Liver (tissue), 9 donors: ENCODE results near the gene SERPINI1. TPM values are rescaled to one million over a fixed set of nuclear protein-coding genes. Genes with fewer than 3 reads are reported as not detected.

Experiments
- DNase-seq: peaks from one replicate; pipeline ENCODE4 v3.0.0-alpha.2; 2017; ENCODE audit warnings: low spot score
- H3K27ac ChIP-seq, 2 donors: one replicate each; pipeline ENCODE4 v1.7.0; 2013; ENCODE audit warnings: inconsistent platforms in 2 of 2, low read length in 2 of 2, control low read depth in 1 of 2, low read depth in 1 of 2, mild to moderate bottlenecking in 1 of 2
- H3K27me3 ChIP-seq, 4 donors: one replicate each; pipeline versions ENCODE4 v1.6.1 to v1.7.0; 2013; ENCODE audit warnings: low read length in 3 of 4, inconsistent platforms in 1 of 4, mild to moderate bottlenecking in 1 of 4, moderate library complexity in 1 of 4; ENCODE audit not compliant: control insufficient read depth in 4 of 4, insufficient read depth in 4 of 4
- H3K36me3 ChIP-seq, 4 donors: one replicate each; pipeline versions ENCODE4 v1.6.1 to v1.7.0; 2013; ENCODE audit warnings: low read length in 3 of 4, mild to moderate bottlenecking in 3 of 4, low read depth in 1 of 4, moderate library complexity in 1 of 4; ENCODE audit not compliant: control insufficient read depth in 4 of 4, insufficient read depth in 3 of 4
- H3K4me1 ChIP-seq, 4 donors: one replicate each; pipeline versions ENCODE4 v1.6.1 to v1.7.0; 2013; ENCODE audit warnings: low read length in 3 of 4, mild to moderate bottlenecking in 3 of 4, moderate library complexity in 1 of 4; ENCODE audit not compliant: control insufficient read depth in 4 of 4, insufficient read depth in 4 of 4
- H3K4me3 ChIP-seq, 3 donors: one replicate each; pipeline versions ENCODE4 v1.6.1 to v1.7.0; 2013; ENCODE audit warnings: low read length in 3 of 3, control low read depth in 1 of 3, low read depth in 1 of 3, mild to moderate bottlenecking in 1 of 3
- H3K9ac ChIP-seq, 2 donors: one replicate each; pipeline ENCODE4 v1.7.0; 2013; ENCODE audit warnings: low read length in 2 of 2, mild to moderate bottlenecking in 2 of 2, moderate library complexity in 2 of 2, control low read depth in 1 of 2, low read depth in 1 of 2
- H3K9me3 ChIP-seq, 4 donors: one replicate each; pipeline versions ENCODE4 v1.6.1 to v1.7.0; 2013; ENCODE audit warnings: low read length in 3 of 4; ENCODE audit not compliant: control insufficient read depth in 4 of 4
- EGR1 ChIP-seq, 2 donors: IDR thresholded peaks; 2 replicates each; pipeline ENCODE4 v1.6.1; 2016 to 2018; ENCODE audit warnings: antibody characterized with exemption in 2 of 2, low read depth in 2 of 2
- FOXA1 ChIP-seq: IDR thresholded peaks from 2 replicates; pipeline ENCODE4 v1.6.1; 2016; ENCODE audit warnings: antibody characterized with exemption
- HNF4A ChIP-seq, 2 donors: conservative IDR thresholded peaks; 2 replicates each; pipeline ENCODE4 v1.6.1; 2016; ENCODE audit warnings: antibody characterized with exemption in 2 of 2, mild to moderate bottlenecking in 2 of 2
- JUND ChIP-seq, 2 donors: IDR thresholded peaks; 2 replicates each; pipeline ENCODE4 v1.6.1; 2016; ENCODE audit warnings: antibody characterized with exemption in 2 of 2
- NR2F2 ChIP-seq: IDR thresholded peaks from 2 replicates; pipeline ENCODE4 v1.6.1; 2016; ENCODE audit warnings: antibody characterized with exemption
- RAD21 ChIP-seq, 2 donors: IDR thresholded peaks; 2 replicates each; pipeline ENCODE4 v1.6.1; 2016; ENCODE audit warnings: antibody characterized with exemption in 2 of 2, mild to moderate bottlenecking in 2 of 2
- RXRA ChIP-seq, 2 donors: IDR thresholded peaks; 2 replicates each; pipeline ENCODE4 v1.6.1; 2017 to 2018; ENCODE audit warnings: antibody characterized with exemption in 2 of 2, mild to moderate bottlenecking in 1 of 2
- SP1 ChIP-seq: IDR thresholded peaks from 2 replicates; pipeline ENCODE4 v1.6.1; 2018; ENCODE audit warnings: antibody characterized with exemption, mild to moderate bottlenecking
- TAF1 ChIP-seq: conservative IDR thresholded peaks from 2 replicates; pipeline ENCODE4 v1.6.1; 2016; ENCODE audit warnings: antibody characterized with exemption, mild to moderate bottlenecking
- YY1 ChIP-seq: IDR thresholded peaks from 2 replicates; pipeline ENCODE4 v1.6.1; 2016; ENCODE audit warnings: antibody characterized with exemption, mild to moderate bottlenecking
- WGBS: extraction: QIAGEN DNeasy Blood & Tissue Kit; methylation state at CpG from one replicate; pipeline ENCODE4 v1.1.7; 2013; 5-methylcytosine and 5-hydroxymethylcytosine counted together
- polyA plus RNA-seq, 2 donors: library from polyadenylated mRNA; stranded (reverse) in 1 of 2; unstranded in 1 of 2; fragments of 200-250 nt in 1 of 2; fragments of >200 nt in 1 of 2; fragmentation: Nextera tagmentation in 1 of 2; extraction: Ambion mirVana in 1 of 2; gene quantifications; one replicate each; pipeline versions ENCODE4 v1.2.1 to v1.2.3, GENCODE V29; 2013 to 2015
- total RNA-seq, 2 donors: library from RNA; depleted of rRNA; stranded (reverse); fragments of >200 nt; gene quantifications; one replicate each; pipeline ENCODE4 v1.2.3, GENCODE V29; 2014
- TF ChIP-seq, protein P1 (sequence below): IDR thresholded peaks from 2 replicates; pipeline ENCODE4 v1.6.1; 2016; ENCODE audit warnings: antibody characterized with exemption, mild to moderate bottlenecking
- TF ChIP-seq, protein P2 (sequence below): IDR thresholded peaks from 2 replicates; pipeline ENCODE4 v1.6.1; 2016; ENCODE audit warnings: antibody characterized with exemption
- TF ChIP-seq, protein P3 (sequence below): fragments of 150-350 bp; IDR thresholded peaks from 2 replicates; pipeline ENCODE4 v1.5.1; 2017; ENCODE audit warnings: improper control_type of control experiment, low read depth, low read length; ENCODE audit not compliant: missing input control
- TF ChIP-seq, protein P4 (sequence below): IDR thresholded peaks from 2 replicates; pipeline ENCODE4 v1.6.1; 2016; ENCODE audit warnings: antibody characterized with exemption
- TF ChIP-seq, protein P5 (sequence below): IDR thresholded peaks from 2 replicates; pipeline ENCODE4 v1.6.1; 2016; ENCODE audit warnings: antibody characterized with exemption
- donor health status: healthy.
- donor health status: healthy.
- donor health status: healthy.
- donor health status: healthy.
- donor health status: healthy.

SERPINI1 gene
- total and polyA plus RNA-seq, 4 donors = 0.90 to 23.6 (median 1.9) TPM

DNA sequence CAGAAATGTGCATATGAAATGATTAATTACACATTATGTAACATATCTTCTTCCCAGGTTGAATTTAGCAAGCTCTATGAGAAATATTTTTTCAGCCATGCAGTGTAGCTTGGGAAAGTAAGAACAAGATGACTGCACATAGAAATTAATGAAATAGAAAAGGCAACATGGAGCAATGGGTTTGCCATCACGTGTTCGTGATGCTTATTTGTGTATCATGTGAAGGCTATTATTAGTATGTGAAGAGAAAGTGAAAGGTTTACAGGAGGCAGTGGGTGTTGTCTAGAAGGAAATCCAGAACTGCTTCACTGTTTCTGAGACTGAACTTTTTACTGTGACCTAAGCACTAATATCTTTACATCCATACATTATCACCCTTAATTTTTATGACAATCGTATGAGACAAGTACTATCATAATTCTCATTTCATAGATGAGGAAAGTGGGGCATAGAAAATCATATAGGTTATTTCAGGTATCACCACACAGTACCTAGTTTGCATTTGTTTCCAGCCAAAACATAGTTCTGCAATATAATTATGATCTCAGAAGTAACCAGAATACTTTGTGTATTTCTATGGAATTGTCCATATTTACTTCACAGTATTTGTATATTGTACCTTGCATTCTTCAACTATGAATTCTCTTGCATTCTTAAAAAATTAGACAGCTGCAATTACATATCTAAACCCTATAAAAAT, 14.9 kb downstream of the SERPINI1 start:
- H3K27ac ChIP-seq = no peak overlapping the region

DNA sequence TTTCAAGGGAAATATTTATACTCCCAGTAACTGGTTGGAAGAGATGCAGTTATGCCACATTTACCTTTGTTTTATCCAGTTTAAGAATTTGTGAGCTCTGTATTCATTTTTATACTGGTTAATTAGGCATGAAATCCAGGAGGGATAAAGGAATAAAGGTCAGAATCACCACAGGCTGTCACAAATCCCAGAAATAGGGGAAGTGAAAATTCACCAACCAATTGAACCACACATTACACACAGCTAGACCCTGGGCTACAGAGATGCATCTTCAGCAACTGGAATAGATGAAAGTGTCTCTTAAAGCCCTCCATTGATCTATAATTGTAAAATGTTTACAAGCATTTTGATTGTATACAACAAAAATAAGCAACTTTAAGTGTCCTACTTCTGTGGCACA, 18.5 kb downstream of the SERPINI1 start:
- no peaks in the 10 kb centered on the region for H3K36me3 ChIP-seq
- no peak for DNase-seq
- H3K9me3 ChIP-seq = no peaks in the 10 kb centered on the region
- no peaks in the 10 kb centered on the region for H3K4me1 ChIP-seq
- H3K9ac ChIP-seq = no peak overlapping the region
- no peak overlapping the region for H3K27ac ChIP-seq
- no peaks in the 10 kb centered on the region for H3K27me3 ChIP-seq
- H3K4me3 ChIP-seq = no peak overlapping the region
- no peak for TF ChIP-seq RXRA (IDR thresholded peaks at IDR 0.05)
- TF ChIP-seq, protein P1, sequence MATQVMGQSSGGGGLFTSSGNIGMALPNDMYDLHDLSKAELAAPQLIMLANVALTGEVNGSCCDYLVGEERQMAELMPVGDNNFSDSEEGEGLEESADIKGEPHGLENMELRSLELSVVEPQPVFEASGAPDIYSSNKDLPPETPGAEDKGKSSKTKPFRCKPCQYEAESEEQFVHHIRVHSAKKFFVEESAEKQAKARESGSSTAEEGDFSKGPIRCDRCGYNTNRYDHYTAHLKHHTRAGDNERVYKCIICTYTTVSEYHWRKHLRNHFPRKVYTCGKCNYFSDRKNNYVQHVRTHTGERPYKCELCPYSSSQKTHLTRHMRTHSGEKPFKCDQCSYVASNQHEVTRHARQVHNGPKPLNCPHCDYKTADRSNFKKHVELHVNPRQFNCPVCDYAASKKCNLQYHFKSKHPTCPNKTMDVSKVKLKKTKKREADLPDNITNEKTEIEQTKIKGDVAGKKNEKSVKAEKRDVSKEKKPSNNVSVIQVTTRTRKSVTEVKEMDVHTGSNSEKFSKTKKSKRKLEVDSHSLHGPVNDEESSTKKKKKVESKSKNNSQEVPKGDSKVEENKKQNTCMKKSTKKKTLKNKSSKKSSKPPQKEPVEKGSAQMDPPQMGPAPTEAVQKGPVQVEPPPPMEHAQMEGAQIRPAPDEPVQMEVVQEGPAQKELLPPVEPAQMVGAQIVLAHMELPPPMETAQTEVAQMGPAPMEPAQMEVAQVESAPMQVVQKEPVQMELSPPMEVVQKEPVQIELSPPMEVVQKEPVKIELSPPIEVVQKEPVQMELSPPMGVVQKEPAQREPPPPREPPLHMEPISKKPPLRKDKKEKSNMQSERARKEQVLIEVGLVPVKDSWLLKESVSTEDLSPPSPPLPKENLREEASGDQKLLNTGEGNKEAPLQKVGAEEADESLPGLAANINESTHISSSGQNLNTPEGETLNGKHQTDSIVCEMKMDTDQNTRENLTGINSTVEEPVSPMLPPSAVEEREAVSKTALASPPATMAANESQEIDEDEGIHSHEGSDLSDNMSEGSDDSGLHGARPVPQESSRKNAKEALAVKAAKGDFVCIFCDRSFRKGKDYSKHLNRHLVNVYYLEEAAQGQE = no peak
- no peak for TF ChIP-seq SP1
- no peak for TF ChIP-seq HNF4A (conservative IDR thresholded peaks at IDR 0.05)
- TF ChIP-seq, protein P2, sequence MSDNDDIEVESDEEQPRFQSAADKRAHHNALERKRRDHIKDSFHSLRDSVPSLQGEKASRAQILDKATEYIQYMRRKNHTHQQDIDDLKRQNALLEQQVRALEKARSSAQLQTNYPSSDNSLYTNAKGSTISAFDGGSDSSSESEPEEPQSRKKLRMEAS = no peak
- TF ChIP-seq TAF1 = no peak
- TF ChIP-seq FOXA1 = no peak
- TF ChIP-seq RAD21 (IDR thresholded peaks at IDR 0.05) = no peak
- no peak for TF ChIP-seq JUND (IDR thresholded peaks at IDR 0.05)

More for the DNA sequence above, 14.9 kb downstream of the SERPINI1 start:
- Histone ChIP-seq H3K9ac (no peak overlapping the region), H3K36me3 (no peaks in the 10 kb centered on the region), H3K4me3 (no peak overlapping the region), H3K9me3 (no peaks in the 10 kb centered on the region), H3K4me1 (no peaks in the 10 kb centered on the region), H3K27me3 (no peaks in the 10 kb centered on the region)
- no peak for DNase-seq
- WGBS = 68% methylated on average over 3 of the region's 3 CpGs
- TF ChIP-seq FOXA1 (no peak), SP1 (no peak), EGR1 (IDR thresholded peaks at IDR 0.05; ENCODE audit: low read depth in 2 of 2) (no peak), YY1 (no peak), RAD21 (IDR thresholded peaks at IDR 0.05) (no peak), NR2F2 (no peak), JUND (IDR thresholded peaks at IDR 0.05) (no peak), TAF1 (no peak)
- TF ChIP-seq, protein P3, sequence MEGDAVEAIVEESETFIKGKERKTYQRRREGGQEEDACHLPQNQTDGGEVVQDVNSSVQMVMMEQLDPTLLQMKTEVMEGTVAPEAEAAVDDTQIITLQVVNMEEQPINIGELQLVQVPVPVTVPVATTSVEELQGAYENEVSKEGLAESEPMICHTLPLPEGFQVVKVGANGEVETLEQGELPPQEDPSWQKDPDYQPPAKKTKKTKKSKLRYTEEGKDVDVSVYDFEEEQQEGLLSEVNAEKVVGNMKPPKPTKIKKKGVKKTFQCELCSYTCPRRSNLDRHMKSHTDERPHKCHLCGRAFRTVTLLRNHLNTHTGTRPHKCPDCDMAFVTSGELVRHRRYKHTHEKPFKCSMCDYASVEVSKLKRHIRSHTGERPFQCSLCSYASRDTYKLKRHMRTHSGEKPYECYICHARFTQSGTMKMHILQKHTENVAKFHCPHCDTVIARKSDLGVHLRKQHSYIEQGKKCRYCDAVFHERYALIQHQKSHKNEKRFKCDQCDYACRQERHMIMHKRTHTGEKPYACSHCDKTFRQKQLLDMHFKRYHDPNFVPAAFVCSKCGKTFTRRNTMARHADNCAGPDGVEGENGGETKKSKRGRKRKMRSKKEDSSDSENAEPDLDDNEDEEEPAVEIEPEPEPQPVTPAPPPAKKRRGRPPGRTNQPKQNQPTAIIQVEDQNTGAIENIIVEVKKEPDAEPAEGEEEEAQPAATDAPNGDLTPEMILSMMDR = no peak
- TF ChIP-seq, protein P1 = no peak
- TF ChIP-seq, protein P4, sequence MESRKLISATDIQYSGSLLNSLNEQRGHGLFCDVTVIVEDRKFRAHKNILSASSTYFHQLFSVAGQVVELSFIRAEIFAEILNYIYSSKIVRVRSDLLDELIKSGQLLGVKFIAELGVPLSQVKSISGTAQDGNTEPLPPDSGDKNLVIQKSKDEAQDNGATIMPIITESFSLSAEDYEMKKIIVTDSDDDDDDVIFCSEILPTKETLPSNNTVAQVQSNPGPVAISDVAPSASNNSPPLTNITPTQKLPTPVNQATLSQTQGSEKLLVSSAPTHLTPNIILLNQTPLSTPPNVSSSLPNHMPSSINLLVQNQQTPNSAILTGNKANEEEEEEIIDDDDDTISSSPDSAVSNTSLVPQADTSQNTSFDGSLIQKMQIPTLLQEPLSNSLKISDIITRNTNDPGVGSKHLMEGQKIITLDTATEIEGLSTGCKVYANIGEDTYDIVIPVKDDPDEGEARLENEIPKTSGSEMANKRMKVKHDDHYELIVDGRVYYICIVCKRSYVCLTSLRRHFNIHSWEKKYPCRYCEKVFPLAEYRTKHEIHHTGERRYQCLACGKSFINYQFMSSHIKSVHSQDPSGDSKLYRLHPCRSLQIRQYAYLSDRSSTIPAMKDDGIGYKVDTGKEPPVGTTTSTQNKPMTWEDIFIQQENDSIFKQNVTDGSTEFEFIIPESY = no peak
- TF ChIP-seq, protein P5, sequence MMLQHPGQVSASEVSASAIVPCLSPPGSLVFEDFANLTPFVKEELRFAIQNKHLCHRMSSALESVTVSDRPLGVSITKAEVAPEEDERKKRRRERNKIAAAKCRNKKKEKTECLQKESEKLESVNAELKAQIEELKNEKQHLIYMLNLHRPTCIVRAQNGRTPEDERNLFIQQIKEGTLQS = no peak
- TF ChIP-seq, protein P2 = no peak
